RWPE2 (cell line): ENCODE results near the gene MET.
"Not testable (repeated sequence)": the region's sequence is repeated elsewhere in the genome, so short reads cannot be mapped to it uniquely, and the experiment has no call there.

Source experiments
- ATAC-seq: fragments of 200-7000 bp; cut with Tn5 transposase; 3 replicates; pipeline ENCODE4 v1.9.1; 2021; ENCODE audit warnings: low read depth
- DNase-seq: peaks from one replicate; pipeline ENCODE4 v3.0.0-alpha.2; 2020; ENCODE audit warnings: low spot score
- H3K27ac ChIP-seq: fragments of 450-650 bp; 2 replicates; pipeline ENCODE4 v1.5.1; 2017; ENCODE audit warnings: mild to moderate bottlenecking; ENCODE audit not compliant: poor library complexity, severe bottlenecking
- H3K27me3 ChIP-seq: fragments of 250-450 bp; sonication (Bioruptor Pico); 2 replicates; pipeline ENCODE4 v1.5.1; 2021; ENCODE audit warnings: mild to moderate bottlenecking, moderate library complexity; ENCODE audit not compliant: insufficient read depth, poor library complexity, severe bottlenecking
- H3K36me3 ChIP-seq: fragments of 250-450 bp; sonication (Bioruptor Pico); 2 replicates; pipeline ENCODE4 v1.5.1; 2020; ENCODE audit warnings: low read depth, mild to moderate bottlenecking, moderate library complexity
- H3K4me1 ChIP-seq: fragments of 250-450 bp; sonication (Bioruptor Pico); 2 replicates; pipeline ENCODE4 v1.5.1; 2021; ENCODE audit warnings: mild to moderate bottlenecking, moderate library complexity; ENCODE audit not compliant: insufficient read depth, poor library complexity, severe bottlenecking
- H3K4me3 ChIP-seq: fragments of 250-450 bp; sonication (Bioruptor Pico); 2 replicates; pipeline ENCODE4 v1.5.1; 2021; ENCODE audit warnings: mild to moderate bottlenecking, moderate library complexity; ENCODE audit not compliant: severe bottlenecking
- H3K9me3 ChIP-seq: fragments of 250-450 bp; sonication (Bioruptor Pico); 2 replicates; pipeline ENCODE4 v1.5.1; 2021; ENCODE audit warnings: mild to moderate bottlenecking, moderate library complexity; ENCODE audit not compliant: severe bottlenecking
- TF ChIP-seq, protein P1 (sequence below): fragments of 450-650 bp; IDR thresholded peaks from one replicate; pipeline ENCODE4 v1.5.1; 2017; ENCODE audit warnings: mild to moderate bottlenecking, moderate library complexity; ENCODE audit not compliant: poor library complexity, severe bottlenecking

The MET gene

DNA sequence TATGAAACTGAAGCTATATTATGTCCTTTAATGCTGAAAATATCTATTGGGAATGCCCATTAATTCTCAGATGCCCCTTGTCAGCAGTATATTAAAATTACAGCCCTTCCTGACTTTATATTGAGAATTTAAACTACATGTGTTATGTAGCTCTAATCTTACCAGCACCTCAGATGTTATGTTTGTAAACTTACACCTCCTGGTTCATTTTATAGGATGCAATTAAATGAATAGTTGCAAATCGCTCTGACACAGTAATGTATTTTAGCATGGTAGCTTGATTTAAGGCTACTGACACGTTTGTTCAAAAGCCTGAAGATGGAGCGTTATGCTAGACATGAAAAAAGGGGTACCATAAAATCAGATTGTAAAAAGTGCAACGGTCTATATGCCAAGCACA, 35.0 kb upstream of the MET start:
- ATAC-seq (no peak), DNase-seq (no peak)
- no peaks in the 10 kb centered on the region for H3K27me3 ChIP-seq
- no peak overlapping the region for H3K27ac ChIP-seq
- H3K9me3 ChIP-seq = no peaks in the 10 kb centered on the region
- TF ChIP-seq, protein P1, sequence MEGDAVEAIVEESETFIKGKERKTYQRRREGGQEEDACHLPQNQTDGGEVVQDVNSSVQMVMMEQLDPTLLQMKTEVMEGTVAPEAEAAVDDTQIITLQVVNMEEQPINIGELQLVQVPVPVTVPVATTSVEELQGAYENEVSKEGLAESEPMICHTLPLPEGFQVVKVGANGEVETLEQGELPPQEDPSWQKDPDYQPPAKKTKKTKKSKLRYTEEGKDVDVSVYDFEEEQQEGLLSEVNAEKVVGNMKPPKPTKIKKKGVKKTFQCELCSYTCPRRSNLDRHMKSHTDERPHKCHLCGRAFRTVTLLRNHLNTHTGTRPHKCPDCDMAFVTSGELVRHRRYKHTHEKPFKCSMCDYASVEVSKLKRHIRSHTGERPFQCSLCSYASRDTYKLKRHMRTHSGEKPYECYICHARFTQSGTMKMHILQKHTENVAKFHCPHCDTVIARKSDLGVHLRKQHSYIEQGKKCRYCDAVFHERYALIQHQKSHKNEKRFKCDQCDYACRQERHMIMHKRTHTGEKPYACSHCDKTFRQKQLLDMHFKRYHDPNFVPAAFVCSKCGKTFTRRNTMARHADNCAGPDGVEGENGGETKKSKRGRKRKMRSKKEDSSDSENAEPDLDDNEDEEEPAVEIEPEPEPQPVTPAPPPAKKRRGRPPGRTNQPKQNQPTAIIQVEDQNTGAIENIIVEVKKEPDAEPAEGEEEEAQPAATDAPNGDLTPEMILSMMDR = no peak
- no peak overlapping the region for H3K4me3 ChIP-seq
- H3K36me3 ChIP-seq = no peaks in the 10 kb centered on the region
- peaks cover 20% of the 10 kb centered on the region for H3K4me1 ChIP-seq

DNA sequence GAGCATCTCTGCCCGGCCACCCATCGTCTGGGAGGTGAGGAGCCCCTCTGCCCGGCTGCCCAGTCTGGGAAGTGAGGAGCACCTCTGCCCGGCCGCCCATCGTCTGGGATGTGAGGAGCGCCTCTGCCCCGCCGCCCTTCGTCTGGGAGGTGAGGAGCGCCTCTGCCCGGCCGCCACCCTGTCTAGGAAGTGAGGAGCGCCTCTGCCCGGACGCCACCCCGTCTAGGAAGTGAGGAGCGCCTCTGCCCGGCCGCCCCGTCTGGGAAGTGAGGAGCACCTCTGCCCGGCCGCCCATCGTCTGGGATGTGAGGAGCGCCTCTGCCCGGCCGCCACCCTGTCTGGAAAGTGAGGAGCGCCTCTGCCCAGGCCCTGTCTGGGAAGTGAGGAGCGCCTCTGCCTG, 33.4 kb upstream of the MET start:
- ATAC-seq, H3K4me1 ChIP-seq, DNase-seq: not testable (repeated sequence)

DNA sequence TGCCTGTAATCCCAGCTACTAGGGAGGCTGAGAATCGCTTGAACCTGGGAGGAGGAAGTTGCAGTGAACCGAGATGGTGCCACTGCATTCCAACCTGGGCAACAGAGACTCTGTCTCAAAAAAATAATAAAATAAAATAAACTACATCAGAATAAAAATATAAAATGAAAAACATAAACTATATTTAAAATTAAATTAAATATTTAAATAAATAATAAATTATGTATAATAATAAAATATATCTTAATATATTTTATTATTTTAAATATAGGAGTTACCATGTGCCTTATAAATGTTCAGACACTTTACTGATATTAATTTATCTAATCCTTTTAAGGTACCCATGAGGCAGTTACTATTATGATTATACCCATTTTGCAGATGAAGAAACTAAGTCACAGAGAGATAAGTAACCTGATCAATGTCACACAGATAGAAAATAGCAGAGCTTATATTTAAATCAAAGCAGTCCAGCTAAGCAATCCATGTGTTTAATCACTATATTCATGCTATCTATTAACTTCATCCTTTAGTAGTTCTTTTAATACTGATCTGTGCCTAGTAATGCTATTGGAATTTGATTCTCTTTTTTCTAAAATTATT, 30.3 kb upstream of the MET start:
- ATAC-seq (no peak), DNase-seq (no peak)
- H3K9me3 ChIP-seq = no peaks in the 10 kb centered on the region
- H3K4me3 ChIP-seq = no peak overlapping the region
- H3K27me3 ChIP-seq = no peaks in the 10 kb centered on the region
- H3K36me3 ChIP-seq = no peaks in the 10 kb centered on the region
- no peak overlapping the region for H3K27ac ChIP-seq
- TF ChIP-seq, protein P1 = no peak
- H3K4me1 ChIP-seq = no peaks in the 10 kb centered on the region

More for the DNA sequence above, 33.4 kb upstream of the MET start:
- not testable (repeated sequence) for H3K36me3 ChIP-seq, H3K27ac ChIP-seq, H3K4me3 ChIP-seq, H3K27me3 ChIP-seq, H3K9me3 ChIP-seq

DNA sequence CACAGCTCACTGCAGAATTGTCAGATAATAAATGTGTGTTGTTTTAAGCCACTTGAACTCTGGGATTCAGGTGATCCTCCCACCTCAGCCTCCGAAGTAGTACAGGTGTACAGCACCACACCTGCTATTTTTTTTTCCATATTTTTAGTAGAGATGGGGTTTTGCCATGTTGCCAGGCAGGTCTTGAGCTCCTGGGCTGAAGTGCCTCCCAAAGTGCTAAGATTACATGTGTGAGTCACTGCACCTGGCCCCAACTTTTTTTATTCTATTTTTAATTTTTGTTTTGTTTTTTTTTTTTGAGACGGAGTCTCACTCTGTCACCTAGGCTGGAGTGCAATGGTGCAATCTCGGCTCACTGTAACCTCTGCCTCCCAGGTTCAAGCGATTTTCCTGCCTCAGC, 28.8 kb upstream of the MET start:
- H3K27ac ChIP-seq, H3K9me3 ChIP-seq, DNase-seq, H3K27me3 ChIP-seq, H3K36me3 ChIP-seq, H3K4me3 ChIP-seq, H3K4me1 ChIP-seq, ATAC-seq: not testable (repeated sequence)

DNA sequence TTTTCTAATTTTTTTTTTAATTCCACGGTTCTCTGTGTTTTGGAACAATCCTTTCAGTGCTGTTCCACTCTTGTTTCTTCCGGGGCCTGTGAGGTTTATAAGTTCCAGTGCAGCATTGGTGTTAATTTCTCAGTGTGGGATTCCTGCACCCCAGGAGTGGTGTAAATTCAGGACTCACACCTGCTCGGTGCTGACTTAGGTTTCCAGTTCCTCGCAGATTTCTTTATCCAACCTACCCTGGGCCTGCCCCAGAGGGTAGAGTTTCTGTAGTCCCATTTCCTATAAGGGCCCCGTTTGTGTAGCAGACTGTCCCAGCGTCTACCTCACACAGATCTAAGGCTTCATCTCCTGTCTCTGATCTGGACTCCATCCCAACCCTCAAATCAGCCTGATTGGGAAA, 27.4 kb upstream of the MET start:
- Histone ChIP-seq H3K4me1 (no peaks in the 10 kb centered on the region), H3K9me3 (no peaks in the 10 kb centered on the region), H3K27ac (no peak overlapping the region), H3K4me3 (no peak overlapping the region), H3K27me3 (no peaks in the 10 kb centered on the region), H3K36me3 (no peaks in the 10 kb centered on the region)
- DNase-seq = no peak
- TF ChIP-seq, protein P1 = no peak
- no peak for ATAC-seq

DNA sequence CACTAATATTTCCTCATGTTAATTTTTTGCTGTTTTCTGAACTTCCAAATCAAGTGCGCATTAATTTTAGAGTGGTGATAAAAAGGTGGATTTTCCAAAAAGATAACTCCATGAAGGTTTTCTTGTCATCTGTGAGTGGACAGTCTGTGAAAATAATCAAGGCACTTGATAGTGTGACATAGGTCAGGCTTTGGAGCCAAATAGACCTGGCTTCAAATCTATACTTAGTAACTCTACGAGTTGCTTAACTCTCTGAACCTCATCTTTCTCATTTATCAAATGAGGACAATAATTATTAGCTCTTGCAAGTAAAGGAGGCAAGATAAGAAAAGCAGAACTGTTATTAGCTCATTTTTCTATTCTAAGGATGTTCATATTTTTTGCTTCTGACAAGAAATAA, 24.7 kb upstream of the MET start:
- peaks cover 5% of the 10 kb centered on the region for H3K4me1 ChIP-seq
- no peak overlapping the region for H3K4me3 ChIP-seq

More for the DNA sequence above, 24.7 kb upstream of the MET start:
- no peaks in the 10 kb centered on the region for H3K27me3 ChIP-seq
- ATAC-seq = no peak
- H3K36me3 ChIP-seq = no peaks in the 10 kb centered on the region
- TF ChIP-seq, protein P1 = no peak
- DNase-seq = no peak
- no peaks in the 10 kb centered on the region for H3K9me3 ChIP-seq
- H3K27ac ChIP-seq = no peak overlapping the region
